Pancreas (tissue), 10 donors: ENCODE measurements around the gene TTLL7. TPM values are rescaled to one million over a fixed set of nuclear protein-coding genes. Genes with fewer than 3 reads are reported as not detected.
A peak's percentile ranks its signal among the peaks of the same experiment; 100 is the strongest.

Experiments
- ATAC-seq, 4 donors: fragments of 200-7000 bp; cut with Tn5 transposase; one replicate each; pipeline versions ENCODE4 v1.8.0 to v1.9.1; 2020; ENCODE audit warnings: mild to moderate bottlenecking in 4 of 4, moderate library complexity in 4 of 4
- DNase-seq, 6 donors: peaks; one replicate each; pipeline ENCODE4 v3.0.0-alpha.2; 2020
- FAIRE-seq: peaks from 2 replicates; lab custom pipeline; 2012; peaks lifted over from hg19 to GRCh38; lab: Jason Lieb, UNC
- H3K27ac ChIP-seq, 4 donors: fragments of 200-600 bp; sonication (generic); 1 replicate in 3 of 4; 2 replicates in 1 of 4; pipeline versions ENCODE4 v1.5.0 to v1.8.0; 2020
- H3K27me3 ChIP-seq, 4 donors: fragments of 200-600 bp; one replicate each; pipeline ENCODE4 v1.8.0; 2021
- H3K36me3 ChIP-seq, 3 donors: fragments of 200-600 bp; sonication (generic) in 1 of 3; one replicate each; pipeline versions ENCODE4 v1.5.0 to v1.8.0; 2020 to 2021
- H3K4me1 ChIP-seq, 3 donors: fragments of 200-600 bp; one replicate each; pipeline ENCODE4 v1.8.0; 2021
- H3K4me3 ChIP-seq, 4 donors: fragments of 200-600 bp; sonication (generic) in 2 of 4; one replicate each; pipeline versions ENCODE4 v1.5.0 to v1.8.0; 2020 to 2021
- H3K9me3 ChIP-seq, 4 donors: fragments of 200-600 bp; one replicate each; pipeline ENCODE4 v1.8.0; 2021
- CTCF ChIP-seq, 4 donors: fragments of 200-600 bp; sonication (generic) in 3 of 4; IDR thresholded peaks; one replicate each; pipeline versions ENCODE4 v1.5.0 to v1.8.0; 2021; ENCODE audit warnings: antibody characterized with exemption in 4 of 4
- WGBS, 2 donors: extraction: QIAGEN DNeasy Blood & Tissue Kit; methylation state at CpG; one replicate each; pipeline ENCODE4 v1.1.7; 2013; 5-methylcytosine and 5-hydroxymethylcytosine counted together
- intact Hi-C, 3 donors: fragments of 100-400 bp; cut with DNase I; formaldehyde crosslinking; loops; one replicate each; pipeline versions ENCODE4 v1.11.1 to v1.14.2; 2022
- polyA plus RNA-seq, 2 donors: library from polyadenylated mRNA; stranded (reverse); fragments of 200-250 nt; gene quantifications; one replicate each; pipeline ENCODE4 v1.2.3, GENCODE V29; 2013
- total RNA-seq, 6 donors: library from RNA; stranded (reverse); fragmentation: NEBNext Ultra II Directional in 4 of 6; extraction: Animal tissue kit (Norgen Biotek cat#: 25700) in 4 of 6; gene quantifications; one replicate each; pipeline versions ENCODE4 v1.2.1 to v1.2.4, GENCODE V29; 2021 to 2023
- donor health status: healthy with polysubstance abuse.
- donor health status: DM: no; HTN: no; CAD: no; lungs with moderate emphysema.
- donor health status: DM: no; HTN: no; CAD: no.
- donor health status: control.
- donor health status: control.
- donor health status: Bipolar disorder and iron deficiency.
- donor health status: DM: yes; HTN: yes; CAD: no.
- donor health status: DM: no; HTN: no; CAD: no.
- donor health status: DM: no; HTN: no; CAD: no.
- donor health status: DM: yes; HTN: yes; CAD: no.

The TTLL7 gene
- total and polyA plus RNA-seq, 8 donors = 10.5 to 22.4 (median 13.0) TPM

GRCh38 chr1:83932281-83932680, 66.7 kb downstream of the TTLL7 start:
- H3K4me3 ChIP-seq = no peak overlapping the region
- FAIRE-seq (no peak), DNase-seq (no peak), ATAC-seq (no peak)
- no peak overlapping the region for H3K27ac ChIP-seq
- no peaks in the 10 kb centered on the region for H3K27me3 ChIP-seq
- H3K9me3 ChIP-seq = no peaks in the 10 kb centered on the region
- H3K4me1 ChIP-seq = peaks cover 0 to 14% (median 0%) of the 10 kb centered on the region in 3 donors
- intact Hi-C loops = loop anchor here in 2 of 3 donors (5.0 to 10.0 kb wide), 2 partner anchors 190 to 193 kb away; no protein-coding TSS in a partner anchor
- 87 to 91% methylated on average over 4 of the region's 4 CpGs for WGBS, 2 donors
- H3K36me3 ChIP-seq = peaks cover 0 to 5% (median 0%) of the 10 kb centered on the region in 3 donors
- TF ChIP-seq CTCF (IDR thresholded peaks at IDR 0.05) = no peak

DNA sequence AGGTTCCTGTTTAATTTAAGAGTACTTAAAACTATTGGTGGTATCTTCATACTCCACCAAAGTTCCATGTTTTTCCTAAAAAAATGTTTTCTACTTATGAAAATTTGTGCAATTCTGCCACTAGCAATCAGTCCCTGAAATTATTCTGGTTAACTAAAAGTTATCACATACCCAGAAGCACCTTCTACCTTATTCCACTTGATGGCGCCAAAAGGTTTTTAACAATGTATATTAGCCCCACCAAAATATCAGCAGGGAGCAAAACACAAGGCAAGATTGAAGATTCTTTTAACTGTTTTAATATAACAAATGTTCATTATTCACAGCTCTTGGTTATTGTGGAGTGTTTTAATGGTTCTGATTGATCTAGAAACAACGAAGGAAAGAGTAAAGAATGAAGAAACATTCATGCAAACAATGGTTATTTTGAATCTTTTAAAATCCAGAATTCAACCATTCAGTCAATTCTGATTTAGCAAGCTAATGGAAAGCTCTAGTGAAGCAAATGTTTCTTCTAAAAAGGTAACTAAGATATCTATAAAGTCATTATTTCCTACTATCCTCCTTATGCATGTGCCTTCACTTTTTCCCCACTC, 67.2 kb downstream of the TTLL7 start:
- Histone ChIP-seq H3K27ac (no peak overlapping the region), H3K4me3 (no peak overlapping the region), H3K4me1 (peaks cover 0 to 14% (median 0%) of the 10 kb centered on the region in 3 donors), H3K27me3 (no peaks in the 10 kb centered on the region), H3K36me3 (peaks cover 0 to under 1% (median 0%) of the 10 kb centered on the region in 3 donors), H3K9me3 (no peaks in the 10 kb centered on the region)
- TF ChIP-seq CTCF (IDR thresholded peaks at IDR 0.05) = peak in 2 of 4 donors; percentile 51 to 59
- intact Hi-C loops = loop anchor here in 2 of 3 donors (5.0 to 10.0 kb wide), 2 partner anchors 191 to 193 kb away; no protein-coding TSS in a partner anchor
- peak; percentile 97 for FAIRE-seq
- peak in 1 of 6 donors; percentile 20 for DNase-seq
- ATAC-seq = peak; percentile 67 to 89 (median 86)
- WGBS, 2 donors = 1 to 2% methylated on average over 2 of the region's 2 CpGs

DNA sequence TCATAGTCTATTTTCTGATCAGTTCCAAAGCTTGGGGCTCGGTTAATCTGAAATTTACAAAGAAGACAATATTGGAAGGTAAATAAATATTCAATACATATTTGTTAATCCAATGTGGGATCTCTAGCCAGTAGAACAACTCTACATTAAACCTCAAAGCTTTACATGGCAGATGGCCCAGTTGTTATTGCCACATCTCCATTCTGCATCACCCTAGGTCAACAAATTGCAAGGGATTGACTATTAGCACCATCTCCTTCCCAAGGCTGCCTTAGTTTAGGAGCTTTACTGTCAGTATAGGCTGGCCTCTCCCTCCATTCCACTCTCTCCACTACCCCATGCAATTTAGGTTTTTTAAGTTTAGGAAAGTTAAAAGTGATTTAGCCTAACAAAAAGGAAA, 69.7 kb downstream of the TTLL7 start:
- Histone ChIP-seq H3K4me1 (peaks cover 0 to 14% (median 0%) of the 10 kb centered on the region in 3 donors), H3K36me3 (no peaks in the 10 kb centered on the region), H3K27ac (no peak overlapping the region), H3K27me3 (no peaks in the 10 kb centered on the region), H3K9me3 (no peaks in the 10 kb centered on the region), H3K4me3 (no peak overlapping the region)
- intact Hi-C loops = no loop called here
- FAIRE-seq = no peak
- TF ChIP-seq CTCF (IDR thresholded peaks at IDR 0.05) = no peak
- ATAC-seq = peak in 1 of 4 donors; percentile 31
- DNase-seq = no peak
- WGBS, 2 donors = 92 to 97% methylated on average over 1 of the region's 1 CpG

DNA sequence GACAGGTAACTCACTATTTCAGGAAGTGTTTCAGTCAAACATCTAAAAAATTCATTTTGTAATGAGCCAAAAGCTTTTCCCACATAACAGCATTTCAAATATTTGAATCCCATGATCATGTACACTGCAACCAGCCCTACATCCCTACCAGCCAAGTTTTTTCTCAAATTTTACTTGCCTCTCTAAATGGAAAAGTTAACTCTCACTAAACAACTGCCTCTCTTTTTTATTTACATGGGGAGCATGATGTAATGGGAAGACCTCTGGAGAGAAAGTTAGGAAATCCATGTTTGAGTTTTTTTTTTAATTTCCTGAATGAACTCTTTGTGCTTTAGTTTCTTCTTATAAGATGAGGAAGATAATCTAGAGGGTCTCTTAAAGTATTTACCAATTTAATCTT, 70.5 kb downstream of the TTLL7 start:
- peak in 1 of 4 donors; percentile 35 for ATAC-seq
- Histone ChIP-seq H3K36me3 (no peaks in the 10 kb centered on the region), H3K4me1 (peaks cover 0 to 14% (median 0%) of the 10 kb centered on the region in 3 donors), H3K9me3 (no peaks in the 10 kb centered on the region), H3K27ac (no peak overlapping the region), H3K27me3 (no peaks in the 10 kb centered on the region), H3K4me3 (no peak overlapping the region)
- intact Hi-C loops = no loop called here
- DNase-seq = no peak
- no peak for FAIRE-seq
- no peak for TF ChIP-seq CTCF (IDR thresholded peaks at IDR 0.05)

GRCh38 chr1:83927701-83928100, 71.2 kb downstream of the TTLL7 start:
- no peaks in the 10 kb centered on the region for H3K9me3 ChIP-seq
- H3K4me3 ChIP-seq = no peak overlapping the region
- H3K36me3 ChIP-seq = no peaks in the 10 kb centered on the region
- peaks cover 0 to 14% (median 0%) of the 10 kb centered on the region in 3 donors for H3K4me1 ChIP-seq
- no peak for DNase-seq
- no peak for TF ChIP-seq CTCF (IDR thresholded peaks at IDR 0.05)
- FAIRE-seq = peak; percentile 47
- no peak overlapping the region for H3K27ac ChIP-seq
- no peak for ATAC-seq
- intact Hi-C loops = no loop called here
- WGBS, 2 donors = 75 to 83% methylated on average over 1 of the region's 1 CpG
- no peaks in the 10 kb centered on the region for H3K27me3 ChIP-seq
